ENCODE results near the gene MAOB.

MAOB gene

DNA sequence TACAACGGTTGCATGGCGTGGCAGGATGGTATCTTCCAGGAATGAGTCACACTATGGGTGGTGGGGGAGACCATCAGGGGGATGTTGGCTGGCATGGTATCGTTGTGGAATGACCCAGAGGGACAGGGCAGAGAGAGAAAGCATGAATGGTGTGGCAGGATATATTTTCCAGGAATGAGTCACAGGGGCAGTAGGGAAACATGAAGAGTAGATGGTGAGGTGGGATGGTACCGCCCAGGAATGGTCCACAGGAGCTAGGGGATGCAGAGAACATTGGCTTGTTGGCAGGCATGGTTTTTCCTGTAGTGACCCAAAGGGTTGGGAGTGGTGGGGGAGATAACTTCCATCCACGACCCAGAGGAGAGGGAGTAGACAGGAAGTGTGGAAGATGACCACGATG lies 163.7 kb downstream of the MAOB start:
- H3K4me3 Mint-ChIP-seq = no peak overlapping the region
- ATAC-seq (replicated peaks; ENCODE audit: extremely low read depth, poor library complexity, severe bottlenecking) (no peak), DNase-seq (ENCODE audit: low spot score in 2 of 2) (no peak)
- H3K27me3 Mint-ChIP-seq = no peaks in the 10 kb centered on the region
- H3K27ac Mint-ChIP-seq (ENCODE audit: low read depth) = no peak overlapping the region
- H3K9me3 Mint-ChIP-seq = no peaks in the 10 kb centered on the region
- no peaks in the 10 kb centered on the region for H3K4me1 Mint-ChIP-seq
- H3K36me3 Mint-ChIP-seq (ENCODE audit: insufficient read depth) = no peaks in the 10 kb centered on the region

DNA sequence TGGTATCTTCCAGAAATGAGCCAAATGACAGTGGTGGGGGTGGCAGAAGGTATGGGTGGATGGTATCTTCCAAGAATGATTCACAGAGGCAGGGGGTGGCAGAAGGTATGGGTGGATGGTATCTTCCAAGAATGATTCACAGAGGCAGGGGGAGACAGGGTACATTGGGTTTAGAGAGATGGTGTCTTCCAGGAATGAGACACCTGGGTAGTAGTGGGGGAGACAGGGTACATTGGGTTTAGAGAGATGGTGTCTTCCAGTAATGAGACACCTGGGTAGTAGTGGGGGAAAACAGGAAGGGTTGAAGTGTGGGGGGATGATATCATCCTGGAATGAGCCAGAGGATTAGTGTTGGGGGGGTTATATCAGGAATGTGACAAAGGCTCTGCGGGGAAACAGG lies 164.2 kb downstream of the MAOB start:
- no peak overlapping the region for H3K4me3 Mint-ChIP-seq
- no peaks in the 10 kb centered on the region for H3K27me3 Mint-ChIP-seq
- no peak overlapping the region for H3K27ac Mint-ChIP-seq (ENCODE audit: low read depth)
- H3K4me1 Mint-ChIP-seq = no peaks in the 10 kb centered on the region
- ATAC-seq (replicated peaks; ENCODE audit: extremely low read depth, poor library complexity, severe bottlenecking) (no peak), DNase-seq (ENCODE audit: low spot score in 2 of 2) (no peak)
- H3K36me3 Mint-ChIP-seq (ENCODE audit: insufficient read depth) = no peaks in the 10 kb centered on the region
- no peaks in the 10 kb centered on the region for H3K9me3 Mint-ChIP-seq

DNA sequence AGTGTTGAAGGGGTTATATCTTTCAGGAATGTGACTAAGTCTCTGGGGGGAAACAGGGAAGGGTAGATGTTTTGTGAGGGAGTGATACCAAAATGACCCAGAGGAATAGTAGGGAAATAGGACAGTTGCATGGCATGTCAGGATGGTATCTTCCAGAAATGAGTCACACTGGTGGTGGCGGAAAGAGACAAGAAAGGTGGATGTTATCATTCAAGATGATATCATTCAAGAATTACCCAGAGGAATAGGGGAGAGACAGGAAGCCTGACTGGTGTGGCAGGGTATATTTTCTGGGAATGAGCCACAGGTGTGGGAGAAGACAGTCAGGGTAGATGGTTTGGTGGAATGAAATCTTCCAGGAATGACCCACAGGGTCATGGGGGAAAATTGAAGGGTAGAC lies 165.1 kb downstream of the MAOB start:
- Mint-ChIP-seq H3K27me3 (no peaks in the 10 kb centered on the region), H3K4me1 (no peaks in the 10 kb centered on the region), H3K4me3 (no peak overlapping the region), H3K9me3 (no peaks in the 10 kb centered on the region), H3K36me3 (ENCODE audit: insufficient read depth) (no peaks in the 10 kb centered on the region), H3K27ac (ENCODE audit: low read depth) (no peak overlapping the region)
- DNase-seq (ENCODE audit: low spot score in 2 of 2) (no peak), ATAC-seq (replicated peaks; ENCODE audit: extremely low read depth, poor library complexity, severe bottlenecking) (no peak)

DNA sequence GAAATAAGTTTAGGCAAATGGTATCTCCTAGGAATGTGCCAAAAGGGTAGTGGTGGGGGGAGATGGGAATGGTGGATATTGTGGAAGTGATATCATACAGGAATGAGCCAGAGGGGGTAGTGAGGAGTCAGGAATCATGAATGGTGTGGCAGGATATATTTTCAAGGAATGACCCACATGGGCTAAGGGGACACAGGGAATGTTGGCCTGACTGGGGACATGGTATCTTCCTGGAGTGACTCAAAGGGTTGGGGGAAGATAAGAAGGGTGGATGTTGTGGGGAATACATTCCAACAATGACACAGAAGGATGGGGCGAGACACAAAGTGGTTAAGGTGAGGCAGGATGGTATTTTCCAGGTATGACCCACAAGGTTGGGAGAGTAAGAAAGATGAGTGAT lies 165.6 kb downstream of the MAOB start:
- DNase-seq (ENCODE audit: low spot score in 2 of 2) = no peak
- Mint-ChIP-seq H3K36me3 (ENCODE audit: insufficient read depth) (no peaks in the 10 kb centered on the region), H3K4me3 (no peak overlapping the region), H3K27me3 (no peaks in the 10 kb centered on the region), H3K27ac (ENCODE audit: low read depth) (no peak overlapping the region), H3K9me3 (no peaks in the 10 kb centered on the region), H3K4me1 (no peaks in the 10 kb centered on the region)
- no peak for ATAC-seq (replicated peaks; ENCODE audit: extremely low read depth, poor library complexity, severe bottlenecking)

Measured in central memory CD8-positive, alpha-beta T cell (primary cell).